Esophagus squamous epithelium (tissue), 5 donors: ENCODE measurements around the gene NPB. TPM values are rescaled to one million over a fixed set of nuclear protein-coding genes. Genes with fewer than 3 reads are reported as not detected.

Experiments
- DNase-seq: peaks from one replicate; lab custom pipeline; 2025; lab: John Stamatoyannopoulos, UW
- H3K27ac ChIP-seq, 4 donors: fragments of 200-600 bp; sonication (generic); one replicate each; pipeline ENCODE4 v1.5.1; 2016 to 2019; ENCODE audit warnings: mild to moderate bottlenecking in 1 of 4
- H3K27me3 ChIP-seq, 4 donors: fragments of 200-600 bp; sonication (generic); 1 replicate in 3 of 4; 2 replicates in 1 of 4; pipeline versions ENCODE4 v1.5.1 to v1.6.0; 2017 to 2021; ENCODE audit warnings: antibody characterized with exemption in 1 of 4
- H3K36me3 ChIP-seq, 3 donors: fragments of 200-600 bp; sonication (generic); one replicate each; pipeline ENCODE4 v1.5.1; 2016 to 2019
- H3K4me1 ChIP-seq, 3 donors: fragments of 200-600 bp; sonication (generic); one replicate each; pipeline ENCODE4 v1.5.1; 2017 to 2019
- H3K4me3 ChIP-seq, 4 donors: fragments of 200-600 bp; sonication (generic); 1 replicate in 3 of 4; 2 replicates in 1 of 4; pipeline ENCODE4 v1.5.1; 2016 to 2019; ENCODE audit warnings: mild to moderate bottlenecking in 2 of 4, moderate library complexity in 1 of 4
- H3K9me3 ChIP-seq, 3 donors: fragments of 200-600 bp; sonication (generic); one replicate each; pipeline ENCODE4 v1.5.1; 2016 to 2019
- POLR2A ChIP-seq, 4 donors: fragments of 450-650 bp; IDR thresholded peaks; one replicate each; pipeline ENCODE4 v1.6.1; 2017; ENCODE audit warnings: antibody characterized with exemption in 4 of 4, mild to moderate bottlenecking in 4 of 4, moderate library complexity in 3 of 4
- WGBS, 2 donors: methylation state at CpG; one replicate each; pipeline ENCODE4 v1.1.5; 2018; 5-methylcytosine and 5-hydroxymethylcytosine counted together
- intact Hi-C: fragments of 100-400 bp; cut with DNase I; formaldehyde crosslinking; loops from one replicate; pipeline ENCODE4 v1.15.0; 2022
- total RNA-seq, 4 donors: library from RNA; depleted of rRNA; stranded (reverse); fragments of >200 nt; gene quantifications; one replicate each; pipeline ENCODE4 v1.1.0, GENCODE V29; 2016
- TF ChIP-seq, protein P1 (sequence below), 6 experiments: fragments of 450-650 bp in 4 of 6; fragments of 200-600 bp in 2 of 6; sonication (generic) in 2 of 6; IDR thresholded peaks; one replicate each; pipeline ENCODE4 v1.5.1; 2016 to 2019; ENCODE audit warnings: antibody characterized with exemption in 6 of 6, mild to moderate bottlenecking in 4 of 6, moderate library complexity in 4 of 6
- donor health status: DM: yes; HTN: yes; CAD: no.

Gene NPB
- total RNA-seq, 4 donors from 2014 or later: 0.53 to 7.4 (median 1.5) TPM

DNA sequence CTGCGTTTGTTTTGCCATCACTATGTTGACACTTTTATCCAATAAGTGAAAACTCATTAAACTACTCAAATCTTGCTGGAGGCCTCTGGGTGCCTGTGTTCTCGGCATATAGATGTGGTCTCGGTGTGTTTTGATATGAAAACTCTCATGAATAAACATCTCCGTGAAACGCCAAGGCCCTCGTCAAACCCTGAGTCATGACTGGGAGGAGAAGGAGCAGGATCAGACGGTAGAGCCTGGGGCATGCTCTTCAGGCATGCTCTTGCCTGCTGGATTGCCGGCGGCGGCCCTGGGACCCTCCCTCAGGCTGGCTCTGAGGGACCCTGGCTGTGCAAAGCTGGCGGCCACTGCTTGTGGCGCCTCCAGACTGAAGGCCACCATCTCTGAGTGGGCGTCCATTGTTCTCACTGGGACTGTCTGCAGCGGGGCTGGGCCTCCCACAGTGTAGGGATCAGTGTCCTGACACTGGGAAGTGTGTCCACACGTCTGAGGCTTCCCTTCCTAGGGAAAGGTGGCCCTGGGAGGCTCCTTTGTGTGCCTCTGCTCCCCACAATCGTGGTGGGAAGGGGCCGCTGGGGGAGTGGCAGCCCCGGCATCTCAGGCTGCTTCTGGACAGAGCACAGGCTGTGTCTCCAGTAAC is 1.7 kb upstream of the NPB start:
- TF ChIP-seq, protein P1, sequence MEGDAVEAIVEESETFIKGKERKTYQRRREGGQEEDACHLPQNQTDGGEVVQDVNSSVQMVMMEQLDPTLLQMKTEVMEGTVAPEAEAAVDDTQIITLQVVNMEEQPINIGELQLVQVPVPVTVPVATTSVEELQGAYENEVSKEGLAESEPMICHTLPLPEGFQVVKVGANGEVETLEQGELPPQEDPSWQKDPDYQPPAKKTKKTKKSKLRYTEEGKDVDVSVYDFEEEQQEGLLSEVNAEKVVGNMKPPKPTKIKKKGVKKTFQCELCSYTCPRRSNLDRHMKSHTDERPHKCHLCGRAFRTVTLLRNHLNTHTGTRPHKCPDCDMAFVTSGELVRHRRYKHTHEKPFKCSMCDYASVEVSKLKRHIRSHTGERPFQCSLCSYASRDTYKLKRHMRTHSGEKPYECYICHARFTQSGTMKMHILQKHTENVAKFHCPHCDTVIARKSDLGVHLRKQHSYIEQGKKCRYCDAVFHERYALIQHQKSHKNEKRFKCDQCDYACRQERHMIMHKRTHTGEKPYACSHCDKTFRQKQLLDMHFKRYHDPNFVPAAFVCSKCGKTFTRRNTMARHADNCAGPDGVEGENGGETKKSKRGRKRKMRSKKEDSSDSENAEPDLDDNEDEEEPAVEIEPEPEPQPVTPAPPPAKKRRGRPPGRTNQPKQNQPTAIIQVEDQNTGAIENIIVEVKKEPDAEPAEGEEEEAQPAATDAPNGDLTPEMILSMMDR (IDR thresholded peaks at IDR 0.05): no peak
- TF ChIP-seq POLR2A (IDR thresholded peaks at IDR 0.05): no peak
- peaks cover 0 to 20% (median 0%) of the 10 kb centered on the region in 4 donors for H3K27me3 ChIP-seq
- no peaks in the 10 kb centered on the region for H3K9me3 ChIP-seq
- DNase-seq: no peak
- intact Hi-C loops: no loop called here
- no peak overlapping the region for H3K27ac ChIP-seq
- H3K36me3 ChIP-seq: peaks cover 10 to 78% (median 21%) of the 10 kb centered on the region in 3 donors
- 29 to 44% methylated on average over 7 to 11 of the region's 18 CpGs for WGBS, 2 donors
- no peak overlapping the region for H3K4me3 ChIP-seq
- H3K4me1 ChIP-seq: peaks cover 11 to 43% (median 13%) of the 10 kb centered on the region in 3 donors

DNA sequence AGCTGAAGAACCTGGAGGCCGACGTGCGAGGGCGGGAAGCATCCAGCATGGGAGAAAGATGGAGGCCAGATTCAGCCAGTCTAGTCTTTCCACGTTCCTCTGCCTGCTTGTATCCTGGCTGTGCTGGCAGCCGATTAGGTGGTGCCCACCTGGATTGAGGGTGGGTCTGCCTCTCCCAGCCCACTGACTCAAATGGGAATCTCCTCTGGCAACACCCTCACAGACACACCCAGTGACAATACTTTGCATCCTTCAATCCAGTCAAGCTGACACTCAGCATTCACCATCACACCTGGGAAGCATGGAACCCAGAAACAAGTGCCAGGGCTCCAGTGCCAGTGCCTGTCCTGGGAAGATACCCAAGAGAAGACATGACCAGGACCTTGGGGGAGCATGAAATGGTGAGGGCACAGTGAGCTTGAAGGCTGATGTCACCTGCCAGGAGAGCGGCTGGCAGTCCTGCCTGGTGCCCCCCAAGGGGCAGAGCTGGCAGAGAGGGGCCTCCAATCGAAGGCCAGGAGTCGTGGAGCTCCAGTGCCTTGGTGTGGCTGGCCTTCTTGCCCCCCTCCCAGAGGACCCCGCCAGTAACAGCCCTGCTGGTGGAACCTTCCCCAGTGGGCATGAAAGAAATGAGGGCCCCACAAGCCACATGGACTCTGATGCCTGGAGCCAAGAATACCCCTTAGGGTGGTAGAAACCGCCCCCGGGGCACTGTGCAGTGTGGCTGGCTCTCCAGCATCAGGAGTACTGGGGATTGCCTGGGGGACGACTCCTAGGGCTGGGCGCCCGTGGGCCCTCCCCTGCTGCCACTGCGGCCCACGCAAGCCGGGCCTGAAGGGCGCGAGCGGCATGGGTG is 643 bp upstream of the NPB start:
- Histone ChIP-seq H3K4me1 (peaks cover 11 to 43% (median 13%) of the 10 kb centered on the region in 3 donors), H3K27me3 (peaks cover 0 to 20% (median 0%) of the 10 kb centered on the region in 4 donors), H3K9me3 (no peaks in the 10 kb centered on the region), H3K27ac (no peak overlapping the region), H3K4me3 (peak overlapping the region; percentile 23 to 62 (median 39)), H3K36me3 (peaks cover 10 to 78% (median 15%) of the 10 kb centered on the region in 3 donors)
- intact Hi-C loops: no loop called here
- 94 to 98% methylated on average over 6 to 7 of the region's 21 CpGs for whole genome bisulfite sequencing, 2 donors
- DNase-seq: no peak
- TF ChIP-seq, protein P1 (IDR thresholded peaks at IDR 0.05): no peak
- no peak for TF ChIP-seq POLR2A (IDR thresholded peaks at IDR 0.05)

DNA sequence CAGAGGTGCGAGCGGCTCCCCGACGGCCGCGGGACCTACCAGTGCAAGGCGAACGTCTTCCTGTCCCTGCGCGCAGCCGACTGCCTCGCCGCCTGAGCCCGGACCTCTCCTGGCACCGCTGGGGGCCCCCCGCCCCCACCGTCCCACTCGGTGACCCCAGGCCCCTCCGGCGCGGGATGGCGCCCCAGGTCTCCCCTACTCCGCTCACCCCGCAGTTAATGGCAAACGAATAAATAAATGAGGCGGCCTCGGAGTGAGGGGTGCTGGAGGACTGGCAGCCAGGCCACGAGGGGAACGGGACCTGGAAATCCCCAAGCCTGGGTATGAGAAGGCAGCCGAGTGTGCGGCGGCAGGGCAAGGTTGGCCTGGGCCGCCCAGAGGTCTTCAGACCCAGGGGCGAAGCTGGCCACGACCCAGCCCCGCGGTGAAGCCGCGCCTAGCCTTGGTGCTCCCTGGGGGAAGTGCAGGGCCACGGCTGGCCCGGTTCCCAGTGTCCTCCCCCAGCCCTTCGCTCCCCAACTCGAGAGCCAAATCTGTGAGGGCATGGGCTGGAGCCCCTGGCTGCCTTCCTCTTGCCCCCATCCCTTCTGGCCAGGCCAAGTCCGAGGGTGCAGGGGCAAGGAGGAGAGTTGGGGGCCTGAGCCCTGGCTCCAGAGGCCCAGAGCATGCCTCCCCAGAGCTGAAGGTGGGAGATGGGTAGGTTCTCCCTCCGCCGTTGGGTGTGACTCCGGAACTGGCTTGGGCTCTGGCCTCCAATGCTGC is 796 bp downstream of the NPB start:
- TF ChIP-seq, protein P1 (IDR thresholded peaks at IDR 0.05): no peak
- TF ChIP-seq POLR2A (IDR thresholded peaks at IDR 0.05): no peak
- no peak for DNase-seq
- Histone ChIP-seq H3K27me3 (peaks cover 0 to 20% (median 0%) of the 10 kb centered on the region in 4 donors), H3K4me1 (peaks cover 11 to 43% (median 13%) of the 10 kb centered on the region in 3 donors), H3K36me3 (peaks cover 4 to 78% (median 12%) of the 10 kb centered on the region in 3 donors), H3K4me3 (peak overlapping the region; percentile 23 to 62 (median 39)), H3K27ac (peak overlapping the region in 1 of 4 donors; percentile 19), H3K9me3 (no peaks in the 10 kb centered on the region)
- no CpG with 5 or more reads among the region's 47 CpGs for WGBS, 2 donors
- intact Hi-C loops: no loop called here

DNA sequence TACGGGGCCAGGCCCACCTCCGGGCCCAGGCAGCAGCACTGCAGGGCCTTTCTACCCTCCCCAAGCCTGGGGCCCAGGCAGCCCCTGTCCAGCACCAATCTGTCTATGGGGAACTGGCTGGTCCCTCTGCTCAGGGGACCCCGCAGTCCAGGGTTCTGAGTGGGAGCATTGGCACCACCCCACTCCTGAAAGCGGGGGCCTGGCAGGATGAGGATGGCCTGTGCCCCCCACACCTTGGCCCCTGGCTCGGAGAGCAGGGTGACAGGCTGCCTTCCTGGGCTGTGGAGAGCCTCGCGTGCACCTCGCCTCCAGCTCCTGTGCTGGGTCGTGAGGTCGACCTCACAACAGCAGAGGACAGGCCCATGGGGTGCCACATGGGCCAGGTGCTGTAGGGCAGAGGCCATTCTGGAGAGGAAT is 1.4 kb downstream of the NPB start:
- Histone ChIP-seq H3K9me3 (no peaks in the 10 kb centered on the region), H3K27me3 (peaks cover 0 to 20% (median 0%) of the 10 kb centered on the region in 4 donors), H3K4me1 (peaks cover 11 to 38% (median 13%) of the 10 kb centered on the region in 3 donors), H3K27ac (no peak overlapping the region), H3K4me3 (no peak overlapping the region), H3K36me3 (peaks cover 4 to 78% (median 11%) of the 10 kb centered on the region in 3 donors)
- TF ChIP-seq POLR2A (IDR thresholded peaks at IDR 0.05): no peak
- TF ChIP-seq, protein P1 (IDR thresholded peaks at IDR 0.05): no peak
- whole genome bisulfite sequencing, 2 donors: 100% methylated on average over 2 of the region's 10 CpGs; no CpG with 5 or more reads in 1 of the 2 donors
- intact Hi-C loops: no loop called here
- DNase-seq: no peak
